UCSD-AML1 (cell line): Measurements from ENCODE around the gene HBE1.
A peak's percentile ranks its signal among the peaks of the same experiment; 100 is the strongest.
"Not testable (repeated sequence)": the region's sequence is repeated elsewhere in the genome, so short reads cannot be mapped to it uniquely, and the experiment has no call there.

Source experiments
- DNase-seq: peaks from one replicate; lab custom pipeline; 2025; ENCODE audit not compliant: unreplicated experiment; lab: John Stamatoyannopoulos, UW

The HBE1 gene

GRCh38 chr11:5285703-5286340 lies 16.1 kb upstream of the HBE1 start:
- no peak for DNase-seq

GRCh38 chr11:5284637-5285036 lies 14.9 kb upstream of the HBE1 start:
- DNase-seq = no peak

- no peak for DNase-seq
These were observed 14.1 kb upstream of the HBE1 start for GRCh38 chr11:5283882-5284281.

- DNase-seq = no peak
These were observed 13.3 kb upstream of the HBE1 start for GRCh38 chr11:5283086-5283485.

GRCh38 chr11:5282628-5283027 lies 12.9 kb upstream of the HBE1 start:
- DNase-seq = no peak

- DNase-seq = no peak
These were observed 11.9 kb upstream of the HBE1 start for GRCh38 chr11:5281596-5281995.

GRCh38 chr11:5280582-5281102 lies 10.9 kb upstream of the HBE1 start:
- DNase-seq = peak; percentile 80

GRCh38 chr11:5279471-5280090 lies 9.8 kb upstream of the HBE1 start:
- DNase-seq = no peak

GRCh38 chr11:5277807-5278382 lies 8.2 kb upstream of the HBE1 start:
- no peak for DNase-seq

- DNase-seq = no peak
These were observed 7.0 kb upstream of the HBE1 start for GRCh38 chr11:5276697-5277096.

GRCh38 chr11:5275369-5276110 lies 5.8 kb upstream of the HBE1 start:
- no peak for DNase-seq

GRCh38 chr11:5274395-5274794 lies 4.7 kb upstream of the HBE1 start:
- no peak for DNase-seq

- DNase-seq = no peak
These were observed 2.8 kb upstream of the HBE1 start for GRCh38 chr11:5272395-5273017.

GRCh38 chr11:5267033-5267563 lies 2.6 kb downstream of the HBE1 start:
- DNase-seq = no peak

GRCh38 chr11:5266609-5267008 lies 3.1 kb downstream of the HBE1 start:
- DNase-seq = no peak

GRCh38 chr11:5265832-5266231 lies 3.9 kb downstream of the HBE1 start:
- DNase-seq = no peak

GRCh38 chr11:5258543-5259262 lies 11.0 kb downstream of the HBE1 start:
- no peak for DNase-seq

GRCh38 chr11:5257296-5257695 lies 12.4 kb downstream of the HBE1 start:
- DNase-seq = no peak

GRCh38 chr11:5254646-5255413 lies 14.9 kb downstream of the HBE1 start, which contains the start of gene HBG2:
Gene HBG2 (minus strand): TSS chr11:5254781. CDS start chr11:5254728, 53 bp downstream.
- not testable (repeated sequence) for DNase-seq
